CD4-positive, alpha-beta T cell (primary cell): Measurements from ENCODE around the gene PDSS2. TPM values are rescaled to one million over a fixed set of nuclear protein-coding genes. Genes with fewer than 3 reads are reported as not detected.
A peak's percentile ranks its signal among the peaks of the same experiment; 100 is the strongest.

Source experiments
- ATAC-seq: fragments of 200-7000 bp; cut with Tn5 transposase; one replicate; pipeline ENCODE4 v1.10.0; 2022; ENCODE audit warnings: mild to moderate bottlenecking; ENCODE audit not compliant: poor library complexity
- CTCF ChIA-PET: fragments of 350-600 bp; sonication (Branson Sonifier 250); formaldehyde crosslinking; loops from one replicate; lab custom pipeline; 2021; ENCODE audit warnings: antibody characterized with exemption, inconsistent platforms; lab: Charles Lee
- POLR2A ChIA-PET: fragments of 350-600 bp; sonication (Branson Sonifier 250); formaldehyde crosslinking; loops from one replicate; lab custom pipeline; 2021; ENCODE audit warnings: antibody characterized with exemption, inconsistent platforms; lab: Charles Lee
- DNase-seq, 14 experiments: peaks; one replicate each; pipeline ENCODE4 v3.0.0-alpha.2; 2013 to 2020; ENCODE audit warnings: mixed read lengths in 2 of 14
- H3K27ac ChIP-seq, 2 donors: one replicate each; pipeline versions ENCODE4 v1.5.1 to v1.7.0; 2013; ENCODE audit warnings: low read length in 2 of 2, low read depth in 1 of 2, mild to moderate bottlenecking in 1 of 2
- H3K27me3 ChIP-seq, 2 experiments: 1 replicate in 1 of 2; 2 replicates in 1 of 2; pipeline versions ENCODE4 v1.6.1 to v1.7.0; 2013; ENCODE audit warnings: low read length in 2 of 2, control low read depth in 1 of 2, mild to moderate bottlenecking in 1 of 2, moderate library complexity in 1 of 2; ENCODE audit not compliant: insufficient read depth in 2 of 2, control insufficient read depth in 1 of 2
- H3K36me3 ChIP-seq: one replicate; pipeline ENCODE4 v1.6.1; 2013; ENCODE audit warnings: low read length, control low read depth; ENCODE audit not compliant: insufficient read depth
- H3K4me1 ChIP-seq: one replicate; pipeline ENCODE4 v1.6.1; 2013; ENCODE audit warnings: low read length, control low read depth; ENCODE audit not compliant: insufficient read depth
- H3K4me3 ChIP-seq: one replicate; pipeline ENCODE4 v1.5.1; 2013; ENCODE audit warnings: mild to moderate bottlenecking, low read length, moderate library complexity
- H3K9me3 ChIP-seq, 2 experiments: 1 replicate in 1 of 2; 2 replicates in 1 of 2; pipeline versions ENCODE4 v1.6.1 to v1.7.0; 2013; ENCODE audit warnings: low read length in 2 of 2, mild to moderate bottlenecking in 2 of 2, control low read depth in 1 of 2, moderate library complexity in 1 of 2; ENCODE audit not compliant: control insufficient read depth in 1 of 2, insufficient read depth in 1 of 2
- H3K27ac Mint-ChIP-seq: one replicate; pipeline ENCODE4 v1.8.0; 2020; ENCODE audit warnings: mixed read lengths
- H3K27me3 Mint-ChIP-seq: one replicate; pipeline ENCODE4 v1.8.0; 2021; ENCODE audit warnings: mixed read lengths
- H3K36me3 Mint-ChIP-seq: one replicate; pipeline ENCODE4 v1.8.0; 2021; ENCODE audit warnings: low read depth, mixed read lengths
- H3K4me1 Mint-ChIP-seq: one replicate; pipeline ENCODE4 v1.8.0; 2021; ENCODE audit warnings: low read depth, mixed read lengths
- H3K4me3 Mint-ChIP-seq: one replicate; pipeline ENCODE4 v1.8.0; 2020; ENCODE audit warnings: mild to moderate bottlenecking, mixed read lengths
- H3K9me3 Mint-ChIP-seq: one replicate; pipeline ENCODE4 v1.8.0; 2020; ENCODE audit warnings: mixed read lengths
- intact Hi-C, 2 experiments: fragments of 100-400 bp; cut with DNase I in 1 of 2; cut with micrococcal nuclease in 1 of 2; formaldehyde crosslinking; loops; one replicate each; pipeline versions ENCODE4 v1.15.1 to v1.9.0; 2023 to 2025; cut with DNase I, micrococcal nuclease
- total RNA-seq, 174 experiments: library from RNA in 2 of 174; stranded (reverse) in 2 of 174; gene quantifications; one replicate each; pipeline ENCODE4 v1.2.3 and lab custom pipeline; 2021 to 2026
- TF ChIP-seq, protein P1 (sequence below): fragments of 200-600 bp; IDR thresholded peaks from one replicate; pipeline ENCODE4 v1.8.0; 2022; ENCODE audit warnings: antibody characterized with exemption, mild to moderate bottlenecking

Gene PDSS2
- total RNA-seq, 2 experiments from 2014 or later: 5.8 to 6.6 TPM

DNA sequence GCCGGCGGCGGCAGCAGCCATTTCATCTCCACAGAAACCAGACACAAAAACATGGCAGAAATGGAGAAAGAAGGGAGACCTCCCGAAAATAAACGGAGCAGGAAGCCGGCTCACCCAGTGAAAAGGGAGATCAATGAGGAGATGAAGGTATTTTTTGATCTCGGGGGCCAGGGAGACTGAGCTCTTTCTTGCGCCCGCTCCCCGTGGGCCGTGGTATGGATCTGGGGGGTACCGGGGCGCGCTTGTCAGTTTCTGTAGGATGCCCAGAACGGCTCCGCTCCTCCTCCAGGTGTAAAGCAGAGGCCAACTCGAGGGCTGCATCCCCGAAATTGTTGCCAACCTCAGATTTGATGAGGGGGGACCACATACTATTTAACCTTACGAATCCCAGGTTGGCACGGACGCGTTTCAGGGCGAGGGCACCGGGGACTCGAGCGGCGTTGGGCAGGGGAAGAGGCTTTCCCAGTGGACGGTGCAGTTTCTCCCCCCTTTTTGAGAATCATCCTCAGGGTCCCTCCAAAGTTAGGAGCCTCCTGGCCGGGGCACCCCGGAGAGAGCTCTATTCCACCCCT, 31.3 kb upstream of the PDSS2 start:
- H3K27ac ChIP-seq: no peak overlapping the region
- peak overlapping the region; percentile 56 for H3K4me3 ChIP-seq
- peaks cover 24% of the 10 kb centered on the region for H3K4me1 Mint-ChIP-seq
- no peaks in the 10 kb centered on the region for H3K9me3 Mint-ChIP-seq
- H3K27ac Mint-ChIP-seq: no peak overlapping the region
- CTCF ChIA-PET: interaction anchor here (1.1 kb wide), 1 partner anchor 32 kb away, joined by 3 read pairs; the partner anchor contains the start of gene PDSS2
- intact Hi-C loops: no loop called here
- H3K27me3 Mint-ChIP-seq: peaks cover 51% of the 10 kb centered on the region
- DNase-seq (peak in 1 of 14 experiments; percentile 4), ATAC-seq (peak; percentile 32)
- H3K9me3 ChIP-seq: peaks cover 0 to 17% of the 10 kb centered on the region in 2 experiments
- peaks cover 47 to 76% of the 10 kb centered on the region in 2 experiments for H3K27me3 ChIP-seq
- no peaks in the 10 kb centered on the region for H3K36me3 ChIP-seq
- H3K4me3 Mint-ChIP-seq: peak overlapping the region; percentile 87
- POLR2A ChIA-PET: interaction anchor here (2.9 kb wide), 1 partner anchor 31 kb away, joined by 9 read pairs; the partner anchor contains the start of gene PDSS2
- H3K36me3 Mint-ChIP-seq: peaks cover 5% of the 10 kb centered on the region
- TF ChIP-seq, protein P1, sequence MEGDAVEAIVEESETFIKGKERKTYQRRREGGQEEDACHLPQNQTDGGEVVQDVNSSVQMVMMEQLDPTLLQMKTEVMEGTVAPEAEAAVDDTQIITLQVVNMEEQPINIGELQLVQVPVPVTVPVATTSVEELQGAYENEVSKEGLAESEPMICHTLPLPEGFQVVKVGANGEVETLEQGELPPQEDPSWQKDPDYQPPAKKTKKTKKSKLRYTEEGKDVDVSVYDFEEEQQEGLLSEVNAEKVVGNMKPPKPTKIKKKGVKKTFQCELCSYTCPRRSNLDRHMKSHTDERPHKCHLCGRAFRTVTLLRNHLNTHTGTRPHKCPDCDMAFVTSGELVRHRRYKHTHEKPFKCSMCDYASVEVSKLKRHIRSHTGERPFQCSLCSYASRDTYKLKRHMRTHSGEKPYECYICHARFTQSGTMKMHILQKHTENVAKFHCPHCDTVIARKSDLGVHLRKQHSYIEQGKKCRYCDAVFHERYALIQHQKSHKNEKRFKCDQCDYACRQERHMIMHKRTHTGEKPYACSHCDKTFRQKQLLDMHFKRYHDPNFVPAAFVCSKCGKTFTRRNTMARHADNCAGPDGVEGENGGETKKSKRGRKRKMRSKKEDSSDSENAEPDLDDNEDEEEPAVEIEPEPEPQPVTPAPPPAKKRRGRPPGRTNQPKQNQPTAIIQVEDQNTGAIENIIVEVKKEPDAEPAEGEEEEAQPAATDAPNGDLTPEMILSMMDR: no peak
- peaks cover 30% of the 10 kb centered on the region for H3K4me1 ChIP-seq

DNA sequence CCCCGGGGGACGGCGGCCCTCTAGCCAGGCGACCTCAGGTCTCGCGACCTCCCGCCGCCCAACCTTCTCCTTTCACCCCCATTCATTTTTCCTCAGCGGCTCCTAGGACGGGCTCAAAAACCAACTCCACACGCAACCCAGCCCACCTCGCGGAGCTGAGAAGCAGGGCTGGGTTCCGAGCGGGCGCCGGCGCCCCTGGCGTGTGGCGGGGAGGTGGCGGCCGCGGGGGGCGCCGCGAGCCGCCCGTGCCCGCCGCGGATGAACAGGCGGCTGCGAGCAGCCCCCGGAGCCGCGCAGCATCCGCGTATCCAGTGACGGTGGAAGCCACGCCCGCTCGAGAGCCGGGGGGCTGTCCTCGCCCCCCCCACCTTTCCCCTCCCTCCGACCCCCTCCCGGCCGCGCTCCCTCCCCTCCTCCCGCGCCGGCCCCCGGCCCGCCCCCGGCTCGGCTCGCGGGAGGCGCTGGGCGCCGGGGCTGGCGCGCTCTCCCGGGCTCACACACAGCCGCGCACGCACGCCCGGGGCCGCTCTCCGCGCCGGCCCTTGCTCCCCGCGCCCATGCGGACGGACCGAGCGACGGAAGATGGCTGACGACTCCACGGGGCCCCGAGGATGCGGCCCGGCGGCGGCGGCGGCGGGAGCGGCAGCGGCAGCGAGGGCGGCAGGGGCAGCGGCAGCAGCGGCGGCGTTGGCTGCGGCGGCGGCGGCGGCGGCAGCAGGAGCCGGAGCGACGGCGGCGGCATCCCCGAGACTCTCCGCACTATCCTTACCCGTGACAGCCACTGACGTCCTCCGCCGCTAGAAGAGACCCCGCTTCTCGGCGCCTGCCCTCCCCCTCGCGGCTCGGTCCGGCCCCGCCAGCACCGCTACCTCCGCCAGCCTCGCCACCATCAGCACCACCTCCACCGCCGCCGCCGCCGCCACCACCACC, 30.5 kb upstream of the PDSS2 start, which contains the start of gene SOBP:
Gene SOBP, plus strand, starts transcription at position 482 of the 930 bp plus-strand sequence. CDS start 500 bp downstream, outside the sequence.
- Histone ChIP-seq H3K27me3 (peaks cover 51 to 80% of the 10 kb centered on the region in 2 experiments), H3K4me1 (peaks cover 30% of the 10 kb centered on the region), H3K4me3 (peak within 1 kb of the TSS; percentile 56), H3K27ac (no peak within 1 kb of the TSS), H3K9me3 (peaks cover 0 to 17% of the 10 kb centered on the region in 2 experiments), H3K36me3 (no peaks in the 10 kb centered on the region)
- ChIA-PET CTCF (interaction anchor here (0.8 to 1.1 kb wide), 2 partner anchors 31 kb away, joined by 3 read pairs; partner anchors contain the start of gene PDSS2), POLR2A (interaction anchor here (2.9 kb wide), 1 partner anchor 30 kb away, joined by 9 read pairs; the partner anchor contains the start of gene PDSS2)
- Mint-ChIP-seq H3K36me3 (peaks cover 5% of the 10 kb centered on the region), H3K4me3 (peak within 1 kb of the TSS; percentile 94), H3K9me3 (no peaks in the 10 kb centered on the region), H3K4me1 (peaks cover 24% of the 10 kb centered on the region), H3K27ac (no peak within 1 kb of the TSS), H3K27me3 (peaks cover 54% of the 10 kb centered on the region)
- intact Hi-C loops: no loop called here
- ATAC-seq: peak; percentile 51
- TF ChIP-seq, protein P1: no peak
- DNase-seq: peak in 10 of 14 experiments; percentile 5 to 67 (median 34)
